HT-29 (cell line): ENCODE measurements around the gene ADAMTS7. TPM values are rescaled to one million over a fixed set of nuclear protein-coding genes. Genes with fewer than 3 reads are reported as not detected.
"Not testable (repeated sequence)": the region's sequence is repeated elsewhere in the genome, so short reads cannot be mapped to it uniquely, and the experiment has no call there.

Source experiments
- DNase-seq: peaks from one replicate; pipeline ENCODE4 v3.0.0-alpha.2; 2015; ENCODE audit warnings: low spot score
- total RNA-seq: library from RNA; depleted of rRNA; stranded (reverse); fragments of >200 nt; shearing (Covaris generic); gene quantifications from 2 replicates; pipeline ENCODE4 v1.2.3, GENCODE V29; 2014; rRNA removed

The ADAMTS7 gene
- total RNA-seq: 0.50 and 0.69 TPM in 2 replicates

GRCh38 chr15:78811124-78811824 lies at the start of gene ADAMTS7:
Gene ADAMTS7 (minus strand): TSS chr15:78811464. CDS start chr15:78811220, 244 bp downstream.
- DNase-seq: peak; percentile 37

- peak; percentile 95 for DNase-seq
Observed at GRCh38 chr15:78859971-78860719, 48.9 kb upstream of the ADAMTS7 start.

GRCh38 chr15:78855746-78856145 lies 44.5 kb upstream of the ADAMTS7 start:
- no peak for DNase-seq

GRCh38 chr15:78854833-78855372 lies 43.6 kb upstream of the ADAMTS7 start:
- no peak for DNase-seq

- DNase-seq: no peak
Observed at GRCh38 chr15:78853500-78853899, 42.2 kb upstream of the ADAMTS7 start.

- no peak for DNase-seq
Observed at GRCh38 chr15:78850941-78851755, 39.9 kb upstream of the ADAMTS7 start.

GRCh38 chr15:78850352-78850751 lies 39.1 kb upstream of the ADAMTS7 start:
- no peak for DNase-seq

GRCh38 chr15:78847387-78847906 lies 36.2 kb upstream of the ADAMTS7 start:
- not testable (repeated sequence) for DNase-seq

GRCh38 chr15:78846906-78847305 lies 35.6 kb upstream of the ADAMTS7 start:
- not testable (repeated sequence) for DNase-seq

- DNase-seq: no peak
Observed at GRCh38 chr15:78842519-78842918, 31.3 kb upstream of the ADAMTS7 start.

GRCh38 chr15:78841891-78842290 lies 30.6 kb upstream of the ADAMTS7 start:
- DNase-seq: no peak

GRCh38 chr15:78841376-78841706 lies 30.1 kb upstream of the ADAMTS7 start:
- no peak for DNase-seq

- DNase-seq: peak; percentile 18
Observed at GRCh38 chr15:78840661-78841375, 29.6 kb upstream of the ADAMTS7 start.

- DNase-seq: not testable (repeated sequence)
Observed at GRCh38 chr15:78839151-78839550, 27.9 kb upstream of the ADAMTS7 start.

GRCh38 chr15:78838489-78838888 lies 27.2 kb upstream of the ADAMTS7 start:
- DNase-seq: no peak

GRCh38 chr15:78837543-78837942 lies 26.3 kb upstream of the ADAMTS7 start:
- no peak for DNase-seq

- DNase-seq: no peak
Observed at GRCh38 chr15:78837131-78837530, 25.9 kb upstream of the ADAMTS7 start.

GRCh38 chr15:78836333-78836732 lies 25.1 kb upstream of the ADAMTS7 start:
- no peak for DNase-seq

GRCh38 chr15:78831229-78832207 lies 20.3 kb upstream of the ADAMTS7 start:
- no peak for DNase-seq
